SU-DHL-6 (cell line): ENCODE data around the gene RESP18.

Source experiments
- H2AFZ ChIP-seq: fragments of 200-600 bp; sonication (generic); 2 replicates; pipeline ENCODE4 v1.6.1; 2014; ENCODE audit warnings: low read depth, mild to moderate bottlenecking, moderate library complexity, mixed read lengths, antibody characterized with exemption, low read length; ENCODE audit not compliant: severe bottlenecking
- H3F3A ChIP-seq: fragments of 200-600 bp; shearing (Covaris generic); 2 replicates; pipeline ENCODE4 v1.6.0; 2016; ENCODE audit warnings: antibody characterized with exemption, mild to moderate bottlenecking; ENCODE audit not compliant: insufficient read depth
- H3K27ac ChIP-seq: fragments of 200-600 bp; sonication (generic); 2 replicates; pipeline ENCODE4 v1.5.1; 2016; ENCODE audit warnings: low read depth, mild to moderate bottlenecking, low read length, moderate library complexity, mixed read lengths
- H3K27me3 ChIP-seq: fragments of 200-600 bp; sonication (generic), shearing (Covaris generic); 2 replicates; pipeline ENCODE4 v1.6.0; 2014; ENCODE audit warnings: mild to moderate bottlenecking, low read length
- H3K36me3 ChIP-seq: fragments of 200-600 bp; sonication (generic); 2 replicates; pipeline ENCODE4 v1.6.1; 2014; ENCODE audit warnings: mild to moderate bottlenecking, low read length, mixed read lengths
- H3K4me2 ChIP-seq: fragments of 300-600, 200-600 bp; shearing (Covaris generic), sonication (generic); 2 replicates; pipeline ENCODE4 v1.6.0; 2014; ENCODE audit warnings: low read length, low read depth, mild to moderate bottlenecking; ENCODE audit not compliant: poor library complexity, severe bottlenecking
- H3K4me3 ChIP-seq: fragments of 200-600 bp; sonication (generic); 2 replicates; pipeline ENCODE4 v1.5.1; 2014; ENCODE audit warnings: antibody characterized with exemption, low read length, mild to moderate bottlenecking, mixed read lengths; ENCODE audit not compliant: insufficient read depth, poor library complexity, severe bottlenecking
- H3K79me2 ChIP-seq: fragments of 200-600 bp; sonication (generic); 2 replicates; pipeline ENCODE4 v1.6.1; 2014; ENCODE audit warnings: mild to moderate bottlenecking, low read length, moderate library complexity; ENCODE audit not compliant: insufficient read depth
- H3K9ac ChIP-seq: fragments of 200-600 bp; sonication (generic); 2 replicates; pipeline ENCODE4 v1.7.0; 2014; ENCODE audit warnings: mild to moderate bottlenecking, low read length
- H3K9me2 ChIP-seq: fragments of 200-600 bp; sonication (generic); replicated peaks from 2 replicates; pipeline ENCODE4 v1.6.1; 2014; ENCODE audit warnings: low read length; ENCODE audit not compliant: insufficient read depth
- H3K9me3 ChIP-seq: fragments of 200-600 bp; sonication (generic); 2 replicates; pipeline ENCODE4 v1.6.1; 2014; ENCODE audit warnings: low read length, mixed read lengths; ENCODE audit not compliant: insufficient read depth
- H4K20me1 ChIP-seq: fragments of 200-600 bp; sonication (generic); 2 replicates; pipeline ENCODE4 v1.6.1; 2014; ENCODE audit warnings: low read depth, mild to moderate bottlenecking, antibody characterized with exemption, low read length, moderate library complexity, mixed read lengths
- CTCF ChIP-seq: fragments of 200-600 bp; sonication (generic); IDR thresholded peaks from one replicate; pipeline ENCODE4 v1.5.1; 2017; ENCODE audit warnings: antibody characterized with exemption, mild to moderate bottlenecking, low read length, moderate library complexity; ENCODE audit not compliant: insufficient read depth, poor library complexity, severe bottlenecking
- EZH2phosphoT487 ChIP-seq: fragments of 200-600 bp; sonication (generic), shearing (Covaris generic); conservative IDR thresholded peaks from 2 replicates; pipeline ENCODE4 v1.6.1; 2018; ENCODE audit warnings: mild to moderate bottlenecking, antibody characterized with exemption, low read length, moderate library complexity, mixed read lengths

Gene RESP18

GRCh38 chr2:219378163-219378851, 45.8 kb upstream of the RESP18 start:
- Histone ChIP-seq H3K9me2 (no peaks in the 10 kb centered on the region), H3K79me2 (no peaks in the 10 kb centered on the region), H3K9me3 (no peaks in the 10 kb centered on the region), H3K36me3 (no peaks in the 10 kb centered on the region), H3K4me3 (no peak overlapping the region), H3K9ac (no peak overlapping the region), H3K4me2 (no peak overlapping the region), H3K27ac (no peak overlapping the region), H3F3A (no peaks in the 10 kb centered on the region), H3K27me3 (no peaks in the 10 kb centered on the region), H2AFZ (no peak overlapping the region), H4K20me1 (no peaks in the 10 kb centered on the region)
- no peak for TF ChIP-seq CTCF
- no peak for TF ChIP-seq EZH2phosphoT487

- H3F3A ChIP-seq, result no peaks in the 10 kb centered on the region
- H3K79me2 ChIP-seq, result no peaks in the 10 kb centered on the region
- no peak overlapping the region for H3K4me2 ChIP-seq
- no peaks in the 10 kb centered on the region for H4K20me1 ChIP-seq
- no peaks in the 10 kb centered on the region for H3K27me3 ChIP-seq
- H3K9me3 ChIP-seq, result no peaks in the 10 kb centered on the region
- H3K4me3 ChIP-seq, result no peak overlapping the region
- no peak overlapping the region for H3K27ac ChIP-seq
- no peaks in the 10 kb centered on the region for H3K9me2 ChIP-seq
- H3K9ac ChIP-seq, result no peak overlapping the region
- no peaks in the 10 kb centered on the region for H3K36me3 ChIP-seq
- TF ChIP-seq CTCF (no peak), EZH2phosphoT487 (no peak)
- no peak overlapping the region for H2AFZ ChIP-seq
These were observed 36.9 kb upstream of the RESP18 start for GRCh38 chr2:219369447-219369861.

GRCh38 chr2:219368690-219369191, 36.2 kb upstream of the RESP18 start:
- Histone ChIP-seq H3K9me2 (no peaks in the 10 kb centered on the region), H3K79me2 (no peaks in the 10 kb centered on the region), H4K20me1 (no peaks in the 10 kb centered on the region), H3F3A (no peaks in the 10 kb centered on the region), H3K27me3 (no peaks in the 10 kb centered on the region), H3K9me3 (no peaks in the 10 kb centered on the region), H3K27ac (no peak overlapping the region), H3K4me2 (no peak overlapping the region), H2AFZ (no peak overlapping the region), H3K4me3 (no peak overlapping the region), H3K36me3 (no peaks in the 10 kb centered on the region), H3K9ac (no peak overlapping the region)
- TF ChIP-seq CTCF (no peak), EZH2phosphoT487 (no peak)
